CD4-positive, alpha-beta T cell (primary cell): ENCODE data around the gene NFIA. TPM values are rescaled to one million over a fixed set of nuclear protein-coding genes. Genes with fewer than 3 reads are reported as not detected.

Source experiments
- ATAC-seq: fragments of 200-7000 bp; cut with Tn5 transposase; one replicate; pipeline ENCODE4 v1.10.0; 2022; ENCODE audit warnings: mild to moderate bottlenecking; ENCODE audit not compliant: poor library complexity
- CTCF ChIA-PET: fragments of 350-600 bp; sonication (Branson Sonifier 250); formaldehyde crosslinking; loops from one replicate; lab custom pipeline; 2021; ENCODE audit warnings: antibody characterized with exemption, inconsistent platforms; lab: Charles Lee
- POLR2A ChIA-PET: fragments of 350-600 bp; sonication (Branson Sonifier 250); formaldehyde crosslinking; loops from one replicate; lab custom pipeline; 2021; ENCODE audit warnings: antibody characterized with exemption, inconsistent platforms; lab: Charles Lee
- DNase-seq, 14 experiments: peaks; one replicate each; pipeline ENCODE4 v3.0.0-alpha.2; 2013 to 2020; ENCODE audit warnings: mixed read lengths in 2 of 14
- H3K27ac ChIP-seq, 2 donors: one replicate each; pipeline versions ENCODE4 v1.5.1 to v1.7.0; 2013; ENCODE audit warnings: low read length in 2 of 2, low read depth in 1 of 2, mild to moderate bottlenecking in 1 of 2
- H3K27me3 ChIP-seq, 2 experiments: 1 replicate in 1 of 2; 2 replicates in 1 of 2; pipeline versions ENCODE4 v1.6.1 to v1.7.0; 2013; ENCODE audit warnings: low read length in 2 of 2, control low read depth in 1 of 2, mild to moderate bottlenecking in 1 of 2, moderate library complexity in 1 of 2; ENCODE audit not compliant: insufficient read depth in 2 of 2, control insufficient read depth in 1 of 2
- H3K36me3 ChIP-seq: one replicate; pipeline ENCODE4 v1.6.1; 2013; ENCODE audit warnings: low read length, control low read depth; ENCODE audit not compliant: insufficient read depth
- H3K4me1 ChIP-seq: one replicate; pipeline ENCODE4 v1.6.1; 2013; ENCODE audit warnings: low read length, control low read depth; ENCODE audit not compliant: insufficient read depth
- H3K4me3 ChIP-seq: one replicate; pipeline ENCODE4 v1.5.1; 2013; ENCODE audit warnings: mild to moderate bottlenecking, low read length, moderate library complexity
- H3K9me3 ChIP-seq, 2 experiments: 1 replicate in 1 of 2; 2 replicates in 1 of 2; pipeline versions ENCODE4 v1.6.1 to v1.7.0; 2013; ENCODE audit warnings: low read length in 2 of 2, mild to moderate bottlenecking in 2 of 2, control low read depth in 1 of 2, moderate library complexity in 1 of 2; ENCODE audit not compliant: control insufficient read depth in 1 of 2, insufficient read depth in 1 of 2
- H3K27ac Mint-ChIP-seq: one replicate; pipeline ENCODE4 v1.8.0; 2020; ENCODE audit warnings: mixed read lengths
- H3K27me3 Mint-ChIP-seq: one replicate; pipeline ENCODE4 v1.8.0; 2021; ENCODE audit warnings: mixed read lengths
- H3K36me3 Mint-ChIP-seq: one replicate; pipeline ENCODE4 v1.8.0; 2021; ENCODE audit warnings: low read depth, mixed read lengths
- H3K4me1 Mint-ChIP-seq: one replicate; pipeline ENCODE4 v1.8.0; 2021; ENCODE audit warnings: low read depth, mixed read lengths
- H3K4me3 Mint-ChIP-seq: one replicate; pipeline ENCODE4 v1.8.0; 2020; ENCODE audit warnings: mild to moderate bottlenecking, mixed read lengths
- H3K9me3 Mint-ChIP-seq: one replicate; pipeline ENCODE4 v1.8.0; 2020; ENCODE audit warnings: mixed read lengths
- intact Hi-C, 2 experiments: fragments of 100-400 bp; cut with DNase I in 1 of 2; cut with micrococcal nuclease in 1 of 2; formaldehyde crosslinking; loops; one replicate each; pipeline versions ENCODE4 v1.15.1 to v1.9.0; 2023 to 2025; cut with DNase I, micrococcal nuclease
- total RNA-seq, 174 experiments: library from RNA in 2 of 174; stranded (reverse) in 2 of 174; gene quantifications; one replicate each; pipeline ENCODE4 v1.2.3 and lab custom pipeline; 2021 to 2026
- TF ChIP-seq, protein P1 (sequence below): fragments of 200-600 bp; IDR thresholded peaks from one replicate; pipeline ENCODE4 v1.8.0; 2022; ENCODE audit warnings: antibody characterized with exemption, mild to moderate bottlenecking

NFIA gene
- total RNA-seq, 2 experiments from 2014 or later = 4.8 to 5.9 TPM

DNA sequence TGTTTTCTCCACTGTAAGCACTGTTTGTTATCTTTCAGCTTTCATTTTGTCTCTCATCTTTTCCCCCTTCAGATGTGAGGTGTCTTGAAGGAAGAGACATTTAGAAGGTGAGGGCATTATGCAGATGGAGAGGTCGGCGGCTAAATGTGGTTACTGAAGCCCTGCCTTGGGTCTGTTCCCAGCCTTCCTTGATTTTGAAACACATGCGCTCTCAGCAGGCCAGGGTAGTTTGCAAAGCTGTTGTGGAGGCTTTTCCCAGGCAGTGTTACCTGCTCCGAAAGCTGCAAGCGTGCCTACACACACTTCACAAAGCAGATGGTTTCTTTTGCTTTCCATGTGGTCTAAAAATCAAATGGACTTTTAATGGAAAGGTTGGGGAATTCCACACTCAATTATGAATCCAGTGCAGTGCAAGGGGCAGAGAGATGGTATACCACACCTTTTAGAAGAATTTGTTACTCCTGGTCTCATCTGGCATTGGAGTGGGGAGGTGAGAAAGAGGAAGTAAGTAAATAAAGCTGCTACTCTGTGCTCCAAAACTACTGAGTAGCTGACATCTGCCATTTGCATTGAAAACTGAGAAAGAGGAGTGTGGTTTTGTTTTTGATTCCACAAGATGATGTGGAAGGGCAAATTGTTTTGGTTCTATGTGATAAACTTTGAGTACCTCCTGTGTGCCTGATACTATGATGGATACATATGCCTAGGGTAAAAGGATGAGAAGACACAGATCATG, 91.9 kb downstream of the NFIA start:
- H3K27ac ChIP-seq = no peak overlapping the region
- Mint-ChIP-seq H3K9me3 (no peaks in the 10 kb centered on the region), H3K27ac (no peak overlapping the region), H3K4me1 (no peaks in the 10 kb centered on the region), H3K36me3 (no peaks in the 10 kb centered on the region), H3K27me3 (no peaks in the 10 kb centered on the region), H3K4me3 (no peak overlapping the region)
- H3K4me1 ChIP-seq = no peaks in the 10 kb centered on the region
- DNase-seq (no peak), ATAC-seq (no peak)
- H3K9me3 ChIP-seq = no peaks in the 10 kb centered on the region
- H3K36me3 ChIP-seq = no peaks in the 10 kb centered on the region
- ChIA-PET CTCF (interaction anchor here (0.6 kb wide), 1 partner anchor 90 kb away, joined by 3 read pairs; no protein-coding TSS in a partner anchor), POLR2A (no interaction called here)
- TF ChIP-seq, protein P1, sequence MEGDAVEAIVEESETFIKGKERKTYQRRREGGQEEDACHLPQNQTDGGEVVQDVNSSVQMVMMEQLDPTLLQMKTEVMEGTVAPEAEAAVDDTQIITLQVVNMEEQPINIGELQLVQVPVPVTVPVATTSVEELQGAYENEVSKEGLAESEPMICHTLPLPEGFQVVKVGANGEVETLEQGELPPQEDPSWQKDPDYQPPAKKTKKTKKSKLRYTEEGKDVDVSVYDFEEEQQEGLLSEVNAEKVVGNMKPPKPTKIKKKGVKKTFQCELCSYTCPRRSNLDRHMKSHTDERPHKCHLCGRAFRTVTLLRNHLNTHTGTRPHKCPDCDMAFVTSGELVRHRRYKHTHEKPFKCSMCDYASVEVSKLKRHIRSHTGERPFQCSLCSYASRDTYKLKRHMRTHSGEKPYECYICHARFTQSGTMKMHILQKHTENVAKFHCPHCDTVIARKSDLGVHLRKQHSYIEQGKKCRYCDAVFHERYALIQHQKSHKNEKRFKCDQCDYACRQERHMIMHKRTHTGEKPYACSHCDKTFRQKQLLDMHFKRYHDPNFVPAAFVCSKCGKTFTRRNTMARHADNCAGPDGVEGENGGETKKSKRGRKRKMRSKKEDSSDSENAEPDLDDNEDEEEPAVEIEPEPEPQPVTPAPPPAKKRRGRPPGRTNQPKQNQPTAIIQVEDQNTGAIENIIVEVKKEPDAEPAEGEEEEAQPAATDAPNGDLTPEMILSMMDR = no peak
- H3K27me3 ChIP-seq = peaks cover 0 to 2% of the 10 kb centered on the region in 2 experiments
- intact Hi-C loops = no loop called here
- no peak overlapping the region for H3K4me3 ChIP-seq

DNA sequence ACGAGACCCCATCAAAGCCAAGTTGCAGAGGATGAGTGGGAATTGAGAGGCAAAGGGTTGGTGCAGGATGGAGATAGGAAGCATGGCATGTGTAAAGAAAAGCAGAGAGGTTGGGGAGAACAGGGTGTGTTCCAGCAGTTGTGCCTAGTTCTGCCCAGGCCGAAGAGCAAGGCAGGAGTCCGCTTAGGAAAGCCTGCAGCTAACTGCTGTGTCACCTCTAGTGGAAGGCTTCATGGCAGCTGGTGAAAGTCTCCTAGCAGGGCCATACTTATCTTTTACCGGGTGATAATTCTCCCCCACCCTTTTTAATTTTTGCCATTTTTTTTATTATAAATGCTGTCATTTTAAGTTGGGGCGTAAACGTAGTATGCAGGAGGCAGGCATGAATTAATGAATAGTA, 93.6 kb downstream of the NFIA start:
- Histone ChIP-seq H3K4me1 (no peaks in the 10 kb centered on the region), H3K27me3 (peaks cover 0 to 2% of the 10 kb centered on the region in 2 experiments), H3K36me3 (no peaks in the 10 kb centered on the region), H3K9me3 (no peaks in the 10 kb centered on the region), H3K4me3 (no peak overlapping the region), H3K27ac (no peak overlapping the region)
- TF ChIP-seq, protein P1 = no peak
- intact Hi-C loops = no loop called here
- DNase-seq (no peak), ATAC-seq (no peak)
- H3K27me3 Mint-ChIP-seq = no peaks in the 10 kb centered on the region
- H3K36me3 Mint-ChIP-seq = no peaks in the 10 kb centered on the region
- ChIA-PET POLR2A (interaction anchor here (1.1 kb wide), 1 partner anchor 12 kb away, joined by 4 read pairs; no protein-coding TSS in a partner anchor), CTCF (no interaction called here)
- no peak overlapping the region for H3K27ac Mint-ChIP-seq
- no peak overlapping the region for H3K4me3 Mint-ChIP-seq
- no peaks in the 10 kb centered on the region for H3K4me1 Mint-ChIP-seq
- H3K9me3 Mint-ChIP-seq = no peaks in the 10 kb centered on the region

DNA sequence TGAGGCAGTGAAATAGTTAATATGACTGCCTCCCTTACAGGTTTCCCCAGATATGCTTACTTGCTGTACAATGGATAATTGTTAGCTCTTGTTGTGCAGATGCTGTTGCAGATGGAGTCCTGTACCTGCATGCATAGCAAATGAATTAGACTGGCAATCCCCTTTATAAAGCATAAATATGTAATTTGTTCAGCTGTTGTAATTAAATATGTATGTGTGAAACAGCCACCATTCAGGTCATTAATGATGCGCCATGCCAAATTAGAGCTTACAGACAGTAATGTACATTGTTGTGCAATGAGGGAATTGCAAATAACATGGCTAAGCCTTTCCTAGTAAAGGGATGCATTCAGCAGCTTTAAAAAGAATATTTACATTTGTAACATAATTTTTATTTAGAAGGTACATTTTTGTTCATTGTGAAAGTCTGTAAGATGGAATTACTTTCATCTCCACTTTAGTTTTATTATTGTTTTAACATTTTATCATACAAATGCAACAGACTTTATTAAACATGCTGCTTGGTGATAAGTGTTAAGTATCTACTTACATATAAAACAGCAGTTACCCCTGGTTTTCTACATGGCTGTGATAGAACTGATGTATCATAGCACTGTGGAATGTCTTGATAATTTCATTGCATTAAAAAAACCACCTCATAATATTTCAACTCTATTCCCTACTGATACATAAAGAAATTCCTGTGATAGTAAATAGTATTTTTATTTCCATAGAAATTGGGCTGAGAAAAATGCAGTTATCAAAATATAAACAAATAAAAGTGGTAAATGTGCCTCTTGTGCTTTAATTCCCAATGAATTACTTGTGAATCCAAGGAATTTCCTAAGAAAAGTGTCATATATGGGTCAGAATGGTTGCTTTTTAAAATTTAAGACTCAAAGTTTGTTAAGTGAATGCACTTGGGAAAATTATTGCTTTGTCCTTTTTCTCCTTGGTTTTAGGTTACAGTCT, 99.0 kb downstream of the NFIA start:
- intact Hi-C loops = no loop called here
- H3K36me3 Mint-ChIP-seq = no peaks in the 10 kb centered on the region
- TF ChIP-seq, protein P1 = no peak
- H3K9me3 Mint-ChIP-seq = no peaks in the 10 kb centered on the region
- DNase-seq (no peak), ATAC-seq (no peak)
- Histone ChIP-seq H3K9me3 (no peaks in the 10 kb centered on the region), H3K4me1 (no peaks in the 10 kb centered on the region), H3K36me3 (no peaks in the 10 kb centered on the region), H3K4me3 (no peak overlapping the region), H3K27me3 (no peaks in the 10 kb centered on the region), H3K27ac (no peak overlapping the region)
- no peak overlapping the region for H3K27ac Mint-ChIP-seq
- peaks cover 4% of the 10 kb centered on the region for H3K4me1 Mint-ChIP-seq
- H3K4me3 Mint-ChIP-seq = no peak overlapping the region
- no peaks in the 10 kb centered on the region for H3K27me3 Mint-ChIP-seq
- CTCF ChIA-PET = no interaction called here
- POLR2A ChIA-PET = no interaction called here
